CD4-positive, alpha-beta T cell (primary cell): ENCODE measurements around the gene NUDCD3. TPM values are rescaled to one million over a fixed set of nuclear protein-coding genes. Genes with fewer than 3 reads are reported as not detected.

Experiments
- ATAC-seq: fragments of 200-7000 bp; cut with Tn5 transposase; one replicate; pipeline ENCODE4 v1.10.0; 2022; ENCODE audit warnings: mild to moderate bottlenecking; ENCODE audit not compliant: poor library complexity
- CTCF ChIA-PET: fragments of 350-600 bp; sonication (Branson Sonifier 250); formaldehyde crosslinking; loops from one replicate; lab custom pipeline; 2021; ENCODE audit warnings: antibody characterized with exemption, inconsistent platforms; lab: Charles Lee
- POLR2A ChIA-PET: fragments of 350-600 bp; sonication (Branson Sonifier 250); formaldehyde crosslinking; loops from one replicate; lab custom pipeline; 2021; ENCODE audit warnings: antibody characterized with exemption, inconsistent platforms; lab: Charles Lee
- DNase-seq, 14 experiments: peaks; one replicate each; pipeline ENCODE4 v3.0.0-alpha.2; 2013 to 2020; ENCODE audit warnings: mixed read lengths in 2 of 14
- H3K27ac ChIP-seq, 2 donors: one replicate each; pipeline versions ENCODE4 v1.5.1 to v1.7.0; 2013; ENCODE audit warnings: low read length in 2 of 2, low read depth in 1 of 2, mild to moderate bottlenecking in 1 of 2
- H3K27me3 ChIP-seq, 2 experiments: 1 replicate in 1 of 2; 2 replicates in 1 of 2; pipeline versions ENCODE4 v1.6.1 to v1.7.0; 2013; ENCODE audit warnings: low read length in 2 of 2, control low read depth in 1 of 2, mild to moderate bottlenecking in 1 of 2, moderate library complexity in 1 of 2; ENCODE audit not compliant: insufficient read depth in 2 of 2, control insufficient read depth in 1 of 2
- H3K36me3 ChIP-seq: one replicate; pipeline ENCODE4 v1.6.1; 2013; ENCODE audit warnings: low read length, control low read depth; ENCODE audit not compliant: insufficient read depth
- H3K4me1 ChIP-seq: one replicate; pipeline ENCODE4 v1.6.1; 2013; ENCODE audit warnings: low read length, control low read depth; ENCODE audit not compliant: insufficient read depth
- H3K4me3 ChIP-seq: one replicate; pipeline ENCODE4 v1.5.1; 2013; ENCODE audit warnings: mild to moderate bottlenecking, low read length, moderate library complexity
- H3K9me3 ChIP-seq, 2 experiments: 1 replicate in 1 of 2; 2 replicates in 1 of 2; pipeline versions ENCODE4 v1.6.1 to v1.7.0; 2013; ENCODE audit warnings: low read length in 2 of 2, mild to moderate bottlenecking in 2 of 2, control low read depth in 1 of 2, moderate library complexity in 1 of 2; ENCODE audit not compliant: control insufficient read depth in 1 of 2, insufficient read depth in 1 of 2
- H3K27ac Mint-ChIP-seq: one replicate; pipeline ENCODE4 v1.8.0; 2020; ENCODE audit warnings: mixed read lengths
- H3K27me3 Mint-ChIP-seq: one replicate; pipeline ENCODE4 v1.8.0; 2021; ENCODE audit warnings: mixed read lengths
- H3K36me3 Mint-ChIP-seq: one replicate; pipeline ENCODE4 v1.8.0; 2021; ENCODE audit warnings: low read depth, mixed read lengths
- H3K4me1 Mint-ChIP-seq: one replicate; pipeline ENCODE4 v1.8.0; 2021; ENCODE audit warnings: low read depth, mixed read lengths
- H3K4me3 Mint-ChIP-seq: one replicate; pipeline ENCODE4 v1.8.0; 2020; ENCODE audit warnings: mild to moderate bottlenecking, mixed read lengths
- H3K9me3 Mint-ChIP-seq: one replicate; pipeline ENCODE4 v1.8.0; 2020; ENCODE audit warnings: mixed read lengths
- CTCF ChIP-seq: fragments of 200-600 bp; IDR thresholded peaks from one replicate; pipeline ENCODE4 v1.8.0; 2022; ENCODE audit warnings: antibody characterized with exemption, mild to moderate bottlenecking
- intact Hi-C, 2 experiments: fragments of 100-400 bp; cut with DNase I in 1 of 2; cut with micrococcal nuclease in 1 of 2; formaldehyde crosslinking; loops; one replicate each; pipeline versions ENCODE4 v1.15.1 to v1.9.0; 2023 to 2025; cut with DNase I, micrococcal nuclease
- total RNA-seq, 174 experiments: library from RNA in 2 of 174; stranded (reverse) in 2 of 174; gene quantifications; one replicate each; pipeline ENCODE4 v1.2.3 and lab custom pipeline; 2021 to 2026

The NUDCD3 gene
- total RNA-seq, 2 experiments from 2014 or later, result 56.6 to 60.6 TPM

GRCh38 chr7:44401692-44402091 lies 88.8 kb downstream of the NUDCD3 start:
- Histone ChIP-seq H3K27me3 (no peaks in the 10 kb centered on the region), H3K27ac (no peak overlapping the region), H3K4me3 (no peak overlapping the region), H3K9me3 (no peaks in the 10 kb centered on the region), H3K4me1 (no peaks in the 10 kb centered on the region), H3K36me3 (peaks cover 73% of the 10 kb centered on the region)
- no peak for DNase-seq
- Mint-ChIP-seq H3K27ac (no peak overlapping the region), H3K4me1 (peaks cover 10% of the 10 kb centered on the region), H3K36me3 (peaks cover 91% of the 10 kb centered on the region), H3K9me3 (no peaks in the 10 kb centered on the region), H3K4me3 (no peak overlapping the region), H3K27me3 (no peaks in the 10 kb centered on the region)
- intact Hi-C loops, result no loop called here
- ChIA-PET POLR2A (no interaction called here), CTCF (no interaction called here)
- TF ChIP-seq CTCF, result no peak
- no peak for ATAC-seq

GRCh38 chr7:44400033-44400511 lies 90.4 kb downstream of the NUDCD3 start:
- no peaks in the 10 kb centered on the region for H3K4me1 ChIP-seq
- H3K9me3 ChIP-seq, result no peaks in the 10 kb centered on the region
- Mint-ChIP-seq H3K27me3 (no peaks in the 10 kb centered on the region), H3K36me3 (peaks cover 94% of the 10 kb centered on the region), H3K4me1 (peaks cover 10% of the 10 kb centered on the region), H3K9me3 (no peaks in the 10 kb centered on the region), H3K4me3 (no peak overlapping the region), H3K27ac (no peak overlapping the region)
- no peak overlapping the region for H3K27ac ChIP-seq
- ChIA-PET POLR2A (no interaction called here), CTCF (no interaction called here)
- ATAC-seq (no peak), DNase-seq (no peak)
- H3K27me3 ChIP-seq, result no peaks in the 10 kb centered on the region
- intact Hi-C loops, result no loop called here
- H3K36me3 ChIP-seq, result peaks cover 65% of the 10 kb centered on the region
- H3K4me3 ChIP-seq, result no peak overlapping the region
- TF ChIP-seq CTCF, result no peak

GRCh38 chr7:44398953-44399574 lies 91.4 kb downstream of the NUDCD3 start:
- Histone ChIP-seq H3K9me3 (no peaks in the 10 kb centered on the region), H3K27ac (no peak overlapping the region), H3K27me3 (no peaks in the 10 kb centered on the region), H3K4me1 (no peaks in the 10 kb centered on the region), H3K36me3 (peaks cover 57% of the 10 kb centered on the region), H3K4me3 (no peak overlapping the region)
- H3K4me3 Mint-ChIP-seq, result no peak overlapping the region
- H3K9me3 Mint-ChIP-seq, result no peaks in the 10 kb centered on the region
- no peak for ATAC-seq
- ChIA-PET CTCF (no interaction called here), POLR2A (no interaction called here)
- H3K4me1 Mint-ChIP-seq, result peaks cover 10% of the 10 kb centered on the region
- H3K36me3 Mint-ChIP-seq, result peaks cover 91% of the 10 kb centered on the region
- DNase-seq, result no peak
- TF ChIP-seq CTCF, result no peak
- no peak overlapping the region for H3K27ac Mint-ChIP-seq
- H3K27me3 Mint-ChIP-seq, result no peaks in the 10 kb centered on the region
- intact Hi-C loops, result no loop called here
